Right atrium auricular region (tissue), 2 donors: Measurements from ENCODE around the gene COL2A1. TPM values are rescaled to one million over a fixed set of nuclear protein-coding genes. Genes with fewer than 3 reads are reported as not detected.

Experiments
- DNase-seq: peaks from one replicate; pipeline ENCODE4 v3.0.0-alpha.2; 2019; ENCODE audit warnings: low spot score
- H3K27ac ChIP-seq, 2 donors: fragments of 200-600 bp; sonication (generic); 1 replicate in 1 of 2; 2 replicates in 1 of 2; pipeline ENCODE4 v1.5.1; 2016 to 2019
- H3K27me3 ChIP-seq, 2 donors: fragments of 200-600 bp; sonication (generic); one replicate each; pipeline versions ENCODE4 v1.5.1 to v1.6.0; 2017 to 2019
- H3K36me3 ChIP-seq: fragments of 200-600 bp; sonication (generic); one replicate; pipeline ENCODE4 v1.5.1; 2016
- H3K4me1 ChIP-seq, 2 donors: fragments of 200-600 bp; sonication (generic); one replicate each; pipeline versions ENCODE4 v1.5.1 to v1.6.0; 2017 to 2019
- H3K4me3 ChIP-seq, 2 donors: fragments of 200-600 bp; sonication (generic); 1 replicate in 1 of 2; 2 replicates in 1 of 2; pipeline ENCODE4 v1.5.1; 2017 to 2019; ENCODE audit warnings: mild to moderate bottlenecking in 1 of 2, moderate library complexity in 1 of 2
- H3K9me3 ChIP-seq, 2 donors: fragments of 200-600 bp; sonication (generic); one replicate each; pipeline ENCODE4 v1.5.1; 2019
- CTCF ChIP-seq, 2 donors: fragments of 200-600 bp; sonication (generic); IDR thresholded peaks; one replicate each; pipeline ENCODE4 v1.5.1; 2019; ENCODE audit warnings: antibody characterized with exemption in 2 of 2
- total RNA-seq, 2 donors: library from RNA; depleted of rRNA; stranded (reverse); fragments of >200 nt; gene quantifications; one replicate each; pipeline ENCODE4 v1.1.0, GENCODE V29; 2016

COL2A1 gene
- total RNA-seq, 2 donors from 2014 or later: not detected

DNA sequence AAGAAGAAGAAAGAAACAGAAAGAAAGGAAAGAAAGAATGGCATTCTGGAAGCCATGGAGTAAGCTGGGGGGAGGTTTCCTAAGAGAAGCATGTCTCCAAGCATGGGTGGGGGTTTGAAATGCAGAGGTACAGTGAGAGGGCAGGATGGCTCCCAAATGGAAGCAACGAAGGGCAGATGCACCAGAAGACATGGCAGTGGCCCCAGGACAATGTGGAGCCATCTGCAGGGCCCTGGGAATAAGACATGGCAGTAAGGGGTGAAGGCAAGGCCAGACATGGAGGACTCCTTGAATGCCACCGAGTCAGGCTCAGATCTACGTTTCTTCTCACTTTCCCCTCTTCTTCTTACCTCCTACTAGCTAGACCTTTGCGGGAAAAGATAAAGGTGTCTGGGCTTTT lies 4.7 kb upstream of the COL2A1 start:
- Histone ChIP-seq H3K27me3 (peaks cover 6 to 13% of the 10 kb centered on the region in 2 donors), H3K4me3 (no peak overlapping the region), H3K4me1 (peaks cover 0 to 12% of the 10 kb centered on the region in 2 donors), H3K36me3 (no peaks in the 10 kb centered on the region), H3K9me3 (no peaks in the 10 kb centered on the region), H3K27ac (no peak overlapping the region)
- no peak for TF ChIP-seq CTCF (IDR thresholded peaks at IDR 0.05)
- DNase-seq: no peak

GRCh38 chr12:48008349-48008748 lies 4.1 kb upstream of the COL2A1 start:
- no peak overlapping the region for H3K4me3 ChIP-seq
- no peaks in the 10 kb centered on the region for H3K36me3 ChIP-seq
- no peak for TF ChIP-seq CTCF (IDR thresholded peaks at IDR 0.05)
- DNase-seq: no peak
- H3K27ac ChIP-seq: no peak overlapping the region
- H3K4me1 ChIP-seq: peaks cover 0 to 18% of the 10 kb centered on the region in 2 donors
- H3K9me3 ChIP-seq: no peaks in the 10 kb centered on the region
- H3K27me3 ChIP-seq: peaks cover 6 to 19% of the 10 kb centered on the region in 2 donors

GRCh38 chr12:48007206-48007605 lies 2.9 kb upstream of the COL2A1 start:
- DNase-seq: no peak
- no peak overlapping the region for H3K4me3 ChIP-seq
- no peaks in the 10 kb centered on the region for H3K36me3 ChIP-seq
- peaks cover 10 to 26% of the 10 kb centered on the region in 2 donors for H3K27me3 ChIP-seq
- no peak for TF ChIP-seq CTCF (IDR thresholded peaks at IDR 0.05)
- H3K4me1 ChIP-seq: peaks cover 0 to 30% of the 10 kb centered on the region in 2 donors
- no peak overlapping the region for H3K27ac ChIP-seq
- H3K9me3 ChIP-seq: no peaks in the 10 kb centered on the region

DNA sequence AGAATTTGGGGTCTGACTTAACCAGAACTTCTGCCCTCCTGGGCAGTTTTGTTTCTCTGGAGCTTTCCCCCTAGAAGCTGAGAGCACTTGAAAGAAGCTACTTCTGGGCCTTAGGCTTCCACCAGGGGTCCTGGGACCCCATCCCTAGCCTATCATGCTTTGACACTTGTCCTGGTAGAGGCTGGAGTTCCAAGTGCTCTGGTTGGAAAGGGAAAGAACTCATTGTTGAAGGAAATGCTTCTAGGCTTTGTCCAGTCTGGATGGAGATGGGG lies 1.4 kb upstream of the COL2A1 start:
- no peak overlapping the region for H3K4me3 ChIP-seq
- H3K4me1 ChIP-seq: peaks cover 0 to 44% of the 10 kb centered on the region in 2 donors
- no peak overlapping the region for H3K27ac ChIP-seq
- DNase-seq: no peak
- H3K9me3 ChIP-seq: no peaks in the 10 kb centered on the region
- no peaks in the 10 kb centered on the region for H3K36me3 ChIP-seq
- TF ChIP-seq CTCF (IDR thresholded peaks at IDR 0.05): no peak
- H3K27me3 ChIP-seq: peaks cover 10 to 26% of the 10 kb centered on the region in 2 donors

DNA sequence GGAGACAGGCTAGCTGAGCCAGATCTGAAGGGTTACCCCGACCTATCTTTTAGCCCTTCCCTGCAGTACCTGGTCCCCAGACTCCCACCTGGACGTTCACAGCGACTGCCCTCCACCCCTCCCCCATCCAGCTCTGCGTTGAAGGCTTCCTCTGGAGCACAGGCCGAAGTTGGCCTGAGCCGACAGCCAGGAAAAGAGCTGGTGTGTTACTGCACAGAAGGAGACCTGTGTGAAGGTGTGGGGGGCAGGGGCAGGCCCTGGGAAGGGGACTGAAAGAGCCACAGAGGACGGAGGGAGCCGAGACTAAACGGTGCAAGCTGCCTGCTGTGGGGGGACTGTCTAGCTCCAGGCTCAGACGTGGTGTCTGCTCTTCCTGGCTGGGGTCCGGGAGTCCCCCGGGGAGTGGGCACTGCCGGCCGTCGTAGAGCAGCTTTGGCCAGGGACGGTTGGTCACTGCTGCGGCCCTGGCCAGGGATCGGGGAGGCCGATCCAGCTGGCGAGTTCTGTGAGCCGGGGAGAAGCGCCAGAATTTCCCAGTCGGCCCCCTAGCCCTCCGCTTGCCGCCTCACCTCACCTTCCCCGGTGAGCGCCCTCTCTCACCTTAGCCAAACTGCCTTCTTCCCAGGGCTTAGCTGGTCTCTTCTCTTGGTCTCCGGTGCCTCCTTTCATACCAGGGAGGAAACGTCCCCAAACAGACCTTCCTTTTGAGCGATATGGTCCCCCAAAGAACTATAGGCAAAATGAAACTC lies 899 bp upstream of the COL2A1 start:
- H3K9me3 ChIP-seq: no peaks in the 10 kb centered on the region
- H3K4me1 ChIP-seq: peaks cover 0 to 44% of the 10 kb centered on the region in 2 donors
- no peak for DNase-seq
- no peaks in the 10 kb centered on the region for H3K36me3 ChIP-seq
- peaks cover 10 to 26% of the 10 kb centered on the region in 2 donors for H3K27me3 ChIP-seq
- no peak overlapping the region for H3K27ac ChIP-seq
- no peak for TF ChIP-seq CTCF (IDR thresholded peaks at IDR 0.05)
- no peak overlapping the region for H3K4me3 ChIP-seq
